HEK293 (cell line): Measurements from ENCODE around the gene PRSS12.
A peak's percentile ranks its signal among the peaks of the same experiment; 100 is the strongest.

ENCODE experiments used
- GLIS2 ChIP-seq: fragments of 450-650 bp; formaldehyde crosslinking; IDR thresholded peaks from 2 replicates; pipeline ENCODE4 v1.5.1; 2016; ENCODE audit warnings: missing biosample characterization, missing genetic modification characterization
- OSR2 ChIP-seq: fragments of 450-650 bp; formaldehyde crosslinking; IDR thresholded peaks from 2 replicates; pipeline ENCODE4 v1.5.1; 2016; ENCODE audit warnings: missing biosample characterization, missing genetic modification characterization
- SETDB1 ChIP-seq: IDR thresholded peaks from one replicate; pipeline ENCODE4 v1.6.1; 2017; ENCODE audit warnings: mild to moderate bottlenecking, low read length, moderate library complexity, mixed read lengths; ENCODE audit not compliant: insufficient read length
- SP3 ChIP-seq: fragments of 450-650 bp; formaldehyde crosslinking; IDR thresholded peaks from 2 replicates; pipeline ENCODE4 v1.5.1; 2016; ENCODE audit warnings: missing biosample characterization, missing genetic modification characterization
- ZBTB48 ChIP-seq: fragments of 450-650 bp; formaldehyde crosslinking; IDR thresholded peaks from 2 replicates; pipeline ENCODE4 v1.5.1; 2016; ENCODE audit warnings: missing biosample characterization, missing genetic modification characterization
- ZBTB7A ChIP-seq: fragments of 450-650 bp; formaldehyde crosslinking; IDR thresholded peaks from 2 replicates; pipeline ENCODE4 v1.5.1; 2016; ENCODE audit warnings: low read depth, missing biosample characterization, missing genetic modification characterization
- ZEB2 ChIP-seq: fragments of 450-650 bp; formaldehyde crosslinking; IDR thresholded peaks from 2 replicates; pipeline ENCODE4 v1.5.1; 2016; ENCODE audit warnings: missing biosample characterization, missing genetic modification characterization
- ZNF133 ChIP-seq: fragments of 450-650 bp; formaldehyde crosslinking; IDR thresholded peaks from 2 replicates; pipeline ENCODE4 v1.5.1; 2016; ENCODE audit warnings: missing biosample characterization, missing genetic modification characterization
- ZNF155 ChIP-seq: fragments of 450-650 bp; formaldehyde crosslinking; IDR thresholded peaks from 2 replicates; pipeline ENCODE4 v1.5.1; 2016; ENCODE audit warnings: missing biosample characterization, missing genetic modification characterization
- ZNF184 ChIP-seq: fragments of 450-650 bp; IDR thresholded peaks from 2 replicates; pipeline ENCODE4 v1.5.1; 2018; ENCODE audit warnings: missing biosample characterization, mild to moderate bottlenecking, missing genetic modification characterization
- ZNF423 ChIP-seq: fragments of 450-650 bp; formaldehyde crosslinking; IDR thresholded peaks from 2 replicates; pipeline ENCODE4 v1.5.1; 2016; ENCODE audit warnings: missing biosample characterization, missing genetic modification characterization
- ZNF629 ChIP-seq: fragments of 450-650 bp; formaldehyde crosslinking; IDR thresholded peaks from 2 replicates; pipeline ENCODE4 v1.5.1; 2017; ENCODE audit warnings: missing biosample characterization, missing genetic modification characterization
- ZNF660 ChIP-seq: fragments of 450-650 bp; IDR thresholded peaks from 2 replicates; pipeline ENCODE4 v1.5.1; 2018; ENCODE audit warnings: missing biosample characterization, mild to moderate bottlenecking, missing genetic modification characterization
- ZNF707 ChIP-seq: fragments of 450-650 bp; formaldehyde crosslinking; IDR thresholded peaks from 2 replicates; pipeline ENCODE4 v1.5.1; 2016; ENCODE audit warnings: missing biosample characterization, missing genetic modification characterization
- ZNF792 ChIP-seq: fragments of 450-650 bp; formaldehyde crosslinking; IDR thresholded peaks from 2 replicates; pipeline ENCODE4 v1.5.1; 2016; ENCODE audit warnings: missing biosample characterization, missing genetic modification characterization
- ZXDB ChIP-seq: fragments of 450-650 bp; formaldehyde crosslinking; IDR thresholded peaks from 2 replicates; pipeline ENCODE4 v1.5.1; 2016; ENCODE audit warnings: missing biosample characterization, missing genetic modification characterization
- TF ChIP-seq, protein P1 (sequence below): fragments of 450-650 bp; formaldehyde crosslinking; IDR thresholded peaks from 2 replicates; pipeline ENCODE4 v1.5.1; 2016; ENCODE audit warnings: missing biosample characterization, missing genetic modification characterization, borderline replicate concordance
- TF ChIP-seq, protein P2 (sequence below): fragments of 450-650 bp; IDR thresholded peaks from 2 replicates; pipeline ENCODE4 v1.5.1; 2018; ENCODE audit warnings: missing biosample characterization, missing genetic modification characterization
- TF ChIP-seq, protein P3 (sequence below): fragments of 450-650 bp; formaldehyde crosslinking; IDR thresholded peaks from 2 replicates; pipeline ENCODE4 v1.5.1; 2017; ENCODE audit warnings: missing biosample characterization, mild to moderate bottlenecking, missing genetic modification characterization, moderate library complexity
- TF ChIP-seq, protein P4 (sequence below): fragments of 450-650 bp; formaldehyde crosslinking; IDR thresholded peaks from 2 replicates; pipeline ENCODE4 v1.5.1; 2016; ENCODE audit warnings: missing biosample characterization, missing genetic modification characterization
- TF ChIP-seq, protein P5 (sequence below): sonication (generic); formaldehyde crosslinking; IDR thresholded peaks from 2 replicates; pipeline ENCODE4 v1.8.1; 2022; ENCODE audit warnings: mild to moderate bottlenecking, moderate library complexity, missing genetic modification reagents

The PRSS12 gene

DNA sequence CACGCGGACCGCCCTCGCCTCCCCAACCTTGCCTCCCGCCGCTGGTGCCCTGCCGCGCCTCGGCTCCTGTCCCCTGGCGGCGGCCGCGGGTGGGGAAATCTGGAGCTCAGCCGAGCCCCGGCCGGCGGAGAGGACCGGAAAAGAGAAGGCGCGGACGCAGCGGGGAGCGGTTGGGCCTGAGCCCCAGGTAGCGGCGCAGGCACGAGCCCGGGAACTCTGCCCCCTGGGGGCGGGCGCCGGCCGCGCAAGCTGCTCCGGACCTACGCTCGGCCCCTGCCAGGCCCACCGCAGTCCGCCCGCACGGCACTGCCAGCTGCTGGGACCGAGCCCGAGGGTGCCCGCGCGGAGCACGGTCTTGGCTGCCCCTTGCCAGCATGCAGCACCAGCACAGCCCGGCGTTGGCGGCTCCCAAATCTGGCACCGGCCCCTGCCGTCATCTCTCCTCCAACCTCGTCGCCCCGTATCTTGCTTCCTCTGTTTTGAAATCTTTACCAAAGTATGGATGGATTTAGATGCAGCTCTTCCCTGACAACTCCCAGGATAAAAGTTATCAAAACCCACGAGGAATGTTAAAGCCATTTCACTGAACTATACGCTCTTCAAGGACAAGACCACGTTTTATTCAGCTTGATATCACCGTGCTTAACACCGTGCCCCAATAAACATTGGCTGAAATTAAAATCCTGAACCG is at the start of gene PRSS12 (continued):
- TF ChIP-seq, protein P1, sequence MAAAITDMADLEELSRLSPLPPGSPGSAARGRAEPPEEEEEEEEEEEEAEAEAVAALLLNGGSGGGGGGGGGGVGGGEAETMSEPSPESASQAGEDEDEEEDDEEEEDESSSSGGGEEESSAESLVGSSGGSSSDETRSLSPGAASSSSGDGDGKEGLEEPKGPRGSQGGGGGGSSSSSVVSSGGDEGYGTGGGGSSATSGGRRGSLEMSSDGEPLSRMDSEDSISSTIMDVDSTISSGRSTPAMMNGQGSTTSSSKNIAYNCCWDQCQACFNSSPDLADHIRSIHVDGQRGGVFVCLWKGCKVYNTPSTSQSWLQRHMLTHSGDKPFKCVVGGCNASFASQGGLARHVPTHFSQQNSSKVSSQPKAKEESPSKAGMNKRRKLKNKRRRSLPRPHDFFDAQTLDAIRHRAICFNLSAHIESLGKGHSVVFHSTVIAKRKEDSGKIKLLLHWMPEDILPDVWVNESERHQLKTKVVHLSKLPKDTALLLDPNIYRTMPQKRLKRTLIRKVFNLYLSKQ, result no peak
- TF ChIP-seq ZNF660 (tag by site-specific recombination), result peak; percentile 65; the same call in 1 of the 2 replicates
- 0 out of 2 replicates have a peak, but pooled peaks have one; percentile 24 for TF ChIP-seq ZNF629 (tag by site-specific recombination)
- no peak for TF ChIP-seq ZNF155
- no peak for TF ChIP-seq ZNF707 (tag by site-specific recombination)
- TF ChIP-seq, protein P2, sequence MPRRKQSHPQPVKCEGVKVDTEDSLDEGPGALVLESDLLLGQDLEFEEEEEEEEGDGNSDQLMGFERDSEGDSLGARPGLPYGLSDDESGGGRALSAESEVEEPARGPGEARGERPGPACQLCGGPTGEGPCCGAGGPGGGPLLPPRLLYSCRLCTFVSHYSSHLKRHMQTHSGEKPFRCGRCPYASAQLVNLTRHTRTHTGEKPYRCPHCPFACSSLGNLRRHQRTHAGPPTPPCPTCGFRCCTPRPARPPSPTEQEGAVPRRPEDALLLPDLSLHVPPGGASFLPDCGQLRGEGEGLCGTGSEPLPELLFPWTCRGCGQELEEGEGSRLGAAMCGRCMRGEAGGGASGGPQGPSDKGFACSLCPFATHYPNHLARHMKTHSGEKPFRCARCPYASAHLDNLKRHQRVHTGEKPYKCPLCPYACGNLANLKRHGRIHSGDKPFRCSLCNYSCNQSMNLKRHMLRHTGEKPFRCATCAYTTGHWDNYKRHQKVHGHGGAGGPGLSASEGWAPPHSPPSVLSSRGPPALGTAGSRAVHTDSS (tag by site-specific recombination), result no peak
- no peak for TF ChIP-seq ZBTB7A
- TF ChIP-seq SP3 (tag by site-specific recombination), result peak; percentile 14; the same call in 1 of the 2 replicates
- TF ChIP-seq, protein P3, sequence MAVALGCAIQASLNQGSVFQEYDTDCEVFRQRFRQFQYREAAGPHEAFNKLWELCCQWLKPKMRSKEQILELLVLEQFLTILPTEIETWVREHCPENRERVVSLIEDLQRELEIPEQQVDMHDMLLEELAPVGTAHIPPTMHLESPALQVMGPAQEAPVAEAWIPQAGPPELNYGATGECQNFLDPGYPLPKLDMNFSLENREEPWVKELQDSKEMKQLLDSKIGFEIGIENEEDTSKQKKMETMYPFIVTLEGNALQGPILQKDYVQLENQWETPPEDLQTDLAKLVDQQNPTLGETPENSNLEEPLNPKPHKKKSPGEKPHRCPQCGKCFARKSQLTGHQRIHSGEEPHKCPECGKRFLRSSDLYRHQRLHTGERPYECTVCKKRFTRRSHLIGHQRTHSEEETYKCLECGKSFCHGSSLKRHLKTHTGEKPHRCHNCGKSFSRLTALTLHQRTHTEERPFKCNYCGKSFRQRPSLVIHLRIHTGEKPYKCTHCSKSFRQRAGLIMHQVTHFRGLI, result peak; percentile 91
- 0 out of 2 replicates have a peak, but pooled peaks have one; percentile 43 for TF ChIP-seq ZNF423 (tag by site-specific recombination)
- TF ChIP-seq ZXDB (tag by site-specific recombination), result 0 out of 2 replicates have a peak, but pooled peaks have one; percentile 25
- TF ChIP-seq ZBTB48, result peak; percentile 28; the same call in 1 of the 2 replicates
- TF ChIP-seq OSR2 (tag by site-specific recombination), result peak; percentile 35; the same call in 1 of the 2 replicates
- peak; percentile 65 for TF ChIP-seq GLIS2 (tag by site-specific recombination)
- peak; percentile 72; the same call in 1 of the 2 replicates for TF ChIP-seq ZEB2 (tag by site-specific recombination)
- TF ChIP-seq, protein P4, sequence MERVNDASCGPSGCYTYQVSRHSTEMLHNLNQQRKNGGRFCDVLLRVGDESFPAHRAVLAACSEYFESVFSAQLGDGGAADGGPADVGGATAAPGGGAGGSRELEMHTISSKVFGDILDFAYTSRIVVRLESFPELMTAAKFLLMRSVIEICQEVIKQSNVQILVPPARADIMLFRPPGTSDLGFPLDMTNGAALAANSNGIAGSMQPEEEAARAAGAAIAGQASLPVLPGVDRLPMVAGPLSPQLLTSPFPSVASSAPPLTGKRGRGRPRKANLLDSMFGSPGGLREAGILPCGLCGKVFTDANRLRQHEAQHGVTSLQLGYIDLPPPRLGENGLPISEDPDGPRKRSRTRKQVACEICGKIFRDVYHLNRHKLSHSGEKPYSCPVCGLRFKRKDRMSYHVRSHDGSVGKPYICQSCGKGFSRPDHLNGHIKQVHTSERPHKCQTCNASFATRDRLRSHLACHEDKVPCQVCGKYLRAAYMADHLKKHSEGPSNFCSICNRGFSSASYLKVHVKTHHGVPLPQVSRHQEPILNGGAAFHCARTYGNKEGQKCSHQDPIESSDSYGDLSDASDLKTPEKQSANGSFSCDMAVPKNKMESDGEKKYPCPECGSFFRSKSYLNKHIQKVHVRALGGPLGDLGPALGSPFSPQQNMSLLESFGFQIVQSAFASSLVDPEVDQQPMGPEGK, result peak; percentile 67; the same call in 1 of the 2 replicates
- TF ChIP-seq ZNF792 (tag by site-specific recombination), result no peak
- TF ChIP-seq ZNF184, result no peak
- no peak for TF ChIP-seq ZNF133
- TF ChIP-seq SETDB1, result no peak
- TF ChIP-seq, protein P5, sequence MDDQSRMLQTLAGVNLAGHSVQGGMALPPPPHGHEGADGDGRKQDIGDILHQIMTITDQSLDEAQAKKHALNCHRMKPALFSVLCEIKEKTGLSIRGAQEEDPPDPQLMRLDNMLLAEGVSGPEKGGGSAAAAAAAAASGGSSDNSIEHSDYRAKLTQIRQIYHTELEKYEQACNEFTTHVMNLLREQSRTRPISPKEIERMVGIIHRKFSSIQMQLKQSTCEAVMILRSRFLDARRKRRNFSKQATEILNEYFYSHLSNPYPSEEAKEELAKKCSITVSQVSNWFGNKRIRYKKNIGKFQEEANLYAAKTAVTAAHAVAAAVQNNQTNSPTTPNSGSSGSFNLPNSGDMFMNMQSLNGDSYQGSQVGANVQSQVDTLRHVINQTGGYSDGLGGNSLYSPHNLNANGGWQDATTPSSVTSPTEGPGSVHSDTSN (CRISPR knock-in tag), result no peak
- TF ChIP-seq, all 188 proteins: peak for 33
